Stimulated activated CD8-positive, alpha-beta memory T cell treated with anti-CD3 and anti-CD28 coated beads, Interleukin-4, amount 100 ng/mL, for 24 hours (primary cell): Measurements from ENCODE around the gene ADIPOR2.
A peak's percentile ranks its signal among the peaks of the same experiment; 100 is the strongest.

Experiments used
- DNase-seq: peaks from one replicate; pipeline ENCODE4 v3.0.0-alpha.2; 2020; ENCODE audit warnings: low read depth

Gene ADIPOR2

GRCh38 chr12:1690578-1691122 lies at the start of gene ADIPOR2:
Gene ADIPOR2 (plus strand): TSS chr12:1691070. CDS start chr12:1754344, 63,274 bp downstream.
- peak; percentile 91 for DNase-seq

- no peak for DNase-seq
Observed at GRCh38 chr12:1642513-1642912, 48.4 kb upstream of the ADIPOR2 start.

GRCh38 chr12:1643043-1643442 lies 47.8 kb upstream of the ADIPOR2 start:
- no peak for DNase-seq

GRCh38 chr12:1643905-1644533 lies 46.9 kb upstream of the ADIPOR2 start:
- no peak for DNase-seq

GRCh38 chr12:1644534-1645438 lies 46.1 kb upstream of the ADIPOR2 start:
- no peak for DNase-seq

- DNase-seq: no peak
Observed at GRCh38 chr12:1645819-1646218, 45.1 kb upstream of the ADIPOR2 start.

GRCh38 chr12:1646569-1647284 lies 44.1 kb upstream of the ADIPOR2 start:
- no peak for DNase-seq

GRCh38 chr12:1647285-1647669 lies 43.6 kb upstream of the ADIPOR2 start:
- DNase-seq: no peak

- no peak for DNase-seq
Observed at GRCh38 chr12:1650260-1650977, 40.5 kb upstream of the ADIPOR2 start.

- DNase-seq: no peak
Observed at GRCh38 chr12:1650978-1651361, 39.9 kb upstream of the ADIPOR2 start.

GRCh38 chr12:1651946-1652345 lies 38.9 kb upstream of the ADIPOR2 start:
- no peak for DNase-seq

GRCh38 chr12:1655225-1655788 lies 35.6 kb upstream of the ADIPOR2 start:
- DNase-seq: no peak

GRCh38 chr12:1656902-1657301 lies 34.0 kb upstream of the ADIPOR2 start:
- DNase-seq: no peak

- no peak for DNase-seq
Observed at GRCh38 chr12:1657688-1658087, 33.2 kb upstream of the ADIPOR2 start.

GRCh38 chr12:1660304-1661187 lies 30.3 kb upstream of the ADIPOR2 start:
- no peak for DNase-seq

- peak; percentile 74 for DNase-seq
Observed at GRCh38 chr12:1661553-1662335, 29.1 kb upstream of the ADIPOR2 start.

- DNase-seq: no peak
Observed at GRCh38 chr12:1662761-1663439, 28.0 kb upstream of the ADIPOR2 start.

GRCh38 chr12:1663440-1664132 lies 27.3 kb upstream of the ADIPOR2 start:
- no peak for DNase-seq
